Measurements from ENCODE around the gene CHD2.

CHD2 gene

DNA sequence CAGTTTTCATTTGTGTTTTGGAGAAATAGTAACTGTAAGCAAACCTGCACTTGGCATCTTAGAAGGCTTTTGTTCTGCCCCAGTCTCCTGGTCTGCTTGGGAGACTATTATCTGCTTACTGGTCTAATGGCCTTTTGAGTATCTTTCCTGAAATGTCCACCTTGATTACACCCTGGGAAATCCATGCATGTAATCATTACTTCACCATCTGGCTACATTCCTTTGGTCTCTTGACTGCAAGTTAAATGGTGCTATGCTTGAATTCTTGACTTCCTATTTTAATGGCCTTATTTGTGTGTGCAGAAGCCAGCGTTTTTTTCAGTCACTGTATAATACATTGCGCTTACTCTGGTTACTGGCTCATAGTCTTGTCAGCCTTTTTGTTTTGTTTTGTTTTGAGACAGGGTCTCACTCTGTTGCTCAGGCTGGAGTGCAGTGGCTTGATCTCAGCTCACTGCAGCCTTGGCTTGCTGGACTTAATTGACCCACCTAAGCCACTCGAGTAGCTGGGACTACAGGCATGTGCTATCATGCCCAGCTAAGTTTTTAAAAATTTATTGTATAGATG lies 30.0 kb downstream of the CHD2 start:
- Histone ChIP-seq H3K27ac (ENCODE audit: low read depth, low read length) (no peak overlapping the region), H3K36me3 (ENCODE audit: control insufficient read depth, low read length) (peaks cover 78% of the 10 kb centered on the region), H3K9me2 (replicated peaks; ENCODE audit: control insufficient read depth, low read length) (no peaks in the 10 kb centered on the region), H3F3A (ENCODE audit: control insufficient read depth, insufficient read depth) (no peaks in the 10 kb centered on the region; the same call in 1 of the 2 replicates), H3K4me3 (ENCODE audit: low read length) (no peak overlapping the region), H3K4me2 (ENCODE audit: low read length) (no peak overlapping the region), H3K4me1 (ENCODE audit: control insufficient read depth, low read length) (no peaks in the 10 kb centered on the region), H3K79me2 (ENCODE audit: control insufficient read depth, low read length) (no peaks in the 10 kb centered on the region; the same call in 1 of the 2 replicates), H3K9me3 (ENCODE audit: control insufficient read depth, insufficient read depth, low read length) (no peaks in the 10 kb centered on the region), H4K20me1 (ENCODE audit: control insufficient read depth, insufficient read depth, low read depth, low read length) (no peaks in the 10 kb centered on the region), H3K27me3 (ENCODE audit: control insufficient read depth, low read length) (no peaks in the 10 kb centered on the region)
- TF ChIP-seq, protein P1, sequence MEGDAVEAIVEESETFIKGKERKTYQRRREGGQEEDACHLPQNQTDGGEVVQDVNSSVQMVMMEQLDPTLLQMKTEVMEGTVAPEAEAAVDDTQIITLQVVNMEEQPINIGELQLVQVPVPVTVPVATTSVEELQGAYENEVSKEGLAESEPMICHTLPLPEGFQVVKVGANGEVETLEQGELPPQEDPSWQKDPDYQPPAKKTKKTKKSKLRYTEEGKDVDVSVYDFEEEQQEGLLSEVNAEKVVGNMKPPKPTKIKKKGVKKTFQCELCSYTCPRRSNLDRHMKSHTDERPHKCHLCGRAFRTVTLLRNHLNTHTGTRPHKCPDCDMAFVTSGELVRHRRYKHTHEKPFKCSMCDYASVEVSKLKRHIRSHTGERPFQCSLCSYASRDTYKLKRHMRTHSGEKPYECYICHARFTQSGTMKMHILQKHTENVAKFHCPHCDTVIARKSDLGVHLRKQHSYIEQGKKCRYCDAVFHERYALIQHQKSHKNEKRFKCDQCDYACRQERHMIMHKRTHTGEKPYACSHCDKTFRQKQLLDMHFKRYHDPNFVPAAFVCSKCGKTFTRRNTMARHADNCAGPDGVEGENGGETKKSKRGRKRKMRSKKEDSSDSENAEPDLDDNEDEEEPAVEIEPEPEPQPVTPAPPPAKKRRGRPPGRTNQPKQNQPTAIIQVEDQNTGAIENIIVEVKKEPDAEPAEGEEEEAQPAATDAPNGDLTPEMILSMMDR (IDR thresholded peaks at IDR 0.05; ENCODE audit: low read depth, low read length, poor library complexity, severe bottlenecking) = no peak
- no peak for TF ChIP-seq EZH2phosphoT487 (IDR thresholded peaks at IDR 0.05; ENCODE audit: borderline replicate concordance, low read length)

DNA sequence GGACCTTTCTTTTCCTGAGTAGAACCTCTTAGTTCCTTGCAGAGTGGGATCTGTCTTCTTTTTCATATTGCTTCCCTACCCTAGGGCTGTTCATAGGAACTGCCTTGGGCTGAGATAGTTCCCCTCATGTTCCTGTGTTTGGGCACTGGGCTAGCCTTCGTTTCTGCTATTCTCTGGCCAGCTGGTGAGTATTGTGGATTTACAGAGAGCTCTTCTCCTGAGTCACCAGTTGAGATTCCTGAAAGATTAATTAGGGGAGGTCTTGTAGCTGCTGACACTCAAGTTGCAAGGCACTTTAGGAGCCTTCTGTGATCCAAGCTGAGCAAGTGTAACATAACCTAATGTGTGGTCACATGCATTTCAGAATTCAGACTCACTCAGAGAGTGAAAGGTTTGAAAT lies 30.7 kb downstream of the CHD2 start:
- no peaks in the 10 kb centered on the region; the same call in 1 of the 2 replicates for H3F3A ChIP-seq (ENCODE audit: control insufficient read depth, insufficient read depth)
- TF ChIP-seq, protein P1 (IDR thresholded peaks at IDR 0.05; ENCODE audit: low read depth, low read length, poor library complexity, severe bottlenecking) = no peak
- no peak for TF ChIP-seq EZH2phosphoT487 (IDR thresholded peaks at IDR 0.05; ENCODE audit: borderline replicate concordance, low read length)
- H3K36me3 ChIP-seq (ENCODE audit: control insufficient read depth, low read length) = peaks cover 78% of the 10 kb centered on the region

DNA sequence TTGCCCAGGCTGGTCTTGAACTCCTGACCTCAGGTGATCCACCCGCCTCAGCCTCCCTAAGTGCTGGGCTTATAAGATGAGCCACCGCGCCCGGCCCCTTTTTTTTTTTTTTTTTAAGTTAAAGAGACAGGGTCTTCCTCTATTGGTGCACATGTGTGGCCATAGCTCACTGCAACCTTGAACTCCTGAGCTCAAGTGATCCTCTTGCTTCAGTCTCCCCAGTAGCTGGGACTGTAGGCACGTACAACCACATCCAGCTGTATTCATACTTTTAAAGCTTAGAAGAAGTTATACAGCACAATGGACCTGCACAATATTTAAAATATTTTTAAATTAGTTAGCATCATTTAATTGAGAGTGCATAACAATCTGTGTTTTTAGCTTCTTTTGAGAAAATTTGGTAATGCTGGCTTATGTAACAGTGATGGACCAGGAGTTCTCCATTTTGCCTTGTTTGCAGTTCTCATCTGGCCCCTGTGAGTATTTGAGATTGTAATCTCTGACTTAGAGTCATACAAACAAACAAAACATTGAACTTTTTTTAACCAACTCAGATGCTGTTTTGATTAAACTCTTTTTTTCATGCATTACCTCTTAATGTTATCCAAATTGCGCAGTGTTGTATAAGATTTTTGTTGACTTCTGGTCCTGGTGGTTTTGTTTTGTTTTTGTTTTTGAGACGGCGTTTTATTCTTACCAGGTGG lies 33.0 kb downstream of the CHD2 start:
- Histone ChIP-seq H3K27me3 (ENCODE audit: control insufficient read depth, low read length) (no peaks in the 10 kb centered on the region), H3F3A (ENCODE audit: control insufficient read depth, insufficient read depth) (peaks cover 3% of the 10 kb centered on the region; the same call in 1 of the 2 replicates), H3K9me3 (ENCODE audit: control insufficient read depth, insufficient read depth, low read length) (no peaks in the 10 kb centered on the region), H3K4me2 (ENCODE audit: low read length) (no peak overlapping the region), H3K27ac (ENCODE audit: low read depth, low read length) (no peak overlapping the region), H3K9me2 (replicated peaks; ENCODE audit: control insufficient read depth, low read length) (no peaks in the 10 kb centered on the region), H3K36me3 (ENCODE audit: control insufficient read depth, low read length) (peaks cover 77% of the 10 kb centered on the region), H3K4me3 (ENCODE audit: low read length) (no peak overlapping the region), H3K4me1 (ENCODE audit: control insufficient read depth, low read length) (no peaks in the 10 kb centered on the region), H3K79me2 (ENCODE audit: control insufficient read depth, low read length) (no peaks in the 10 kb centered on the region; the same call in 1 of the 2 replicates), H4K20me1 (ENCODE audit: control insufficient read depth, insufficient read depth, low read depth, low read length) (no peaks in the 10 kb centered on the region)
- TF ChIP-seq EZH2phosphoT487 (IDR thresholded peaks at IDR 0.05; ENCODE audit: borderline replicate concordance, low read length) = no peak
- TF ChIP-seq, protein P1 (IDR thresholded peaks at IDR 0.05; ENCODE audit: low read depth, low read length, poor library complexity, severe bottlenecking) = no peak

More for the DNA sequence above, 30.7 kb downstream of the CHD2 start:
- Histone ChIP-seq H4K20me1 (ENCODE audit: control insufficient read depth, insufficient read depth, low read depth, low read length) (no peaks in the 10 kb centered on the region), H3K27ac (ENCODE audit: low read depth, low read length) (no peak overlapping the region), H3K9me2 (replicated peaks; ENCODE audit: control insufficient read depth, low read length) (no peaks in the 10 kb centered on the region), H3K4me2 (ENCODE audit: low read length) (no peak overlapping the region), H3K79me2 (ENCODE audit: control insufficient read depth, low read length) (no peaks in the 10 kb centered on the region; the same call in 1 of the 2 replicates), H3K9me3 (ENCODE audit: control insufficient read depth, insufficient read depth, low read length) (no peaks in the 10 kb centered on the region), H3K27me3 (ENCODE audit: control insufficient read depth, low read length) (no peaks in the 10 kb centered on the region), H3K4me3 (ENCODE audit: low read length) (no peak overlapping the region), H3K4me1 (ENCODE audit: control insufficient read depth, low read length) (no peaks in the 10 kb centered on the region)
